HEK293 (cell line): ENCODE results near the gene PEX14.

Experiments
- GFI1B ChIP-seq: fragments of 450-650 bp; formaldehyde crosslinking; IDR thresholded peaks from 2 replicates; pipeline ENCODE4 v1.5.1; 2016; ENCODE audit warnings: missing biosample characterization, missing genetic modification characterization
- GLIS2 ChIP-seq: fragments of 450-650 bp; formaldehyde crosslinking; IDR thresholded peaks from 2 replicates; pipeline ENCODE4 v1.5.1; 2016; ENCODE audit warnings: missing biosample characterization, missing genetic modification characterization
- IKZF3 ChIP-seq: fragments of 450-650 bp; IDR thresholded peaks from 2 replicates; pipeline ENCODE4 v1.5.0; 2018; ENCODE audit warnings: missing biosample characterization, mild to moderate bottlenecking, missing genetic modification characterization, moderate library complexity
- MEIS1 ChIP-seq: sonication (generic); formaldehyde crosslinking; IDR thresholded peaks from 2 replicates; pipeline ENCODE4 v1.8.1; 2022; ENCODE audit warnings: missing genetic modification reagents, mild to moderate bottlenecking, borderline replicate concordance
- OVOL3 ChIP-seq: fragments of 450-650 bp; formaldehyde crosslinking; IDR thresholded peaks from 2 replicates; pipeline ENCODE4 v1.5.1; 2016; ENCODE audit warnings: missing biosample characterization, missing genetic modification characterization
- REPIN1 ChIP-seq: fragments of 450-650 bp; formaldehyde crosslinking; IDR thresholded peaks from 2 replicates; pipeline ENCODE4 v1.5.1; 2017; ENCODE audit warnings: missing biosample characterization, missing genetic modification characterization, low read depth
- SETDB1 ChIP-seq: IDR thresholded peaks from one replicate; pipeline ENCODE4 v1.6.1; 2017; ENCODE audit warnings: mild to moderate bottlenecking, low read length, moderate library complexity, mixed read lengths; ENCODE audit not compliant: insufficient read length
- SP2 ChIP-seq: fragments of 450-650 bp; formaldehyde crosslinking; IDR thresholded peaks from 2 replicates; pipeline ENCODE4 v1.5.1; 2016; ENCODE audit warnings: missing biosample characterization, missing genetic modification characterization
- SP7 ChIP-seq: fragments of 450-650 bp; formaldehyde crosslinking; IDR thresholded peaks from 2 replicates; pipeline ENCODE4 v1.5.1; 2016; ENCODE audit warnings: missing biosample characterization, missing genetic modification characterization
- ZBTB7A ChIP-seq: fragments of 450-650 bp; formaldehyde crosslinking; IDR thresholded peaks from 2 replicates; pipeline ENCODE4 v1.5.1; 2016; ENCODE audit warnings: low read depth, missing biosample characterization, missing genetic modification characterization
- ZNF112 ChIP-seq: fragments of 450-650 bp; formaldehyde crosslinking; IDR thresholded peaks from 2 replicates; pipeline ENCODE4 v1.5.0; 2017; ENCODE audit warnings: missing biosample characterization, missing genetic modification characterization
- ZNF114 ChIP-seq: fragments of 450-650 bp; formaldehyde crosslinking; IDR thresholded peaks from 2 replicates; pipeline ENCODE4 v1.5.0; 2017; ENCODE audit warnings: missing biosample characterization, missing genetic modification characterization
- ZNF121 ChIP-seq: fragments of 450-650 bp; formaldehyde crosslinking; IDR thresholded peaks from 2 replicates; pipeline ENCODE4 v1.5.1; 2016; ENCODE audit warnings: missing biosample characterization, missing genetic modification characterization
- ZNF16 ChIP-seq: fragments of 450-650 bp; formaldehyde crosslinking; IDR thresholded peaks from 2 replicates; pipeline ENCODE4 v1.5.1; 2016; ENCODE audit warnings: low read depth, missing biosample characterization, missing genetic modification characterization
- ZNF184 ChIP-seq: fragments of 450-650 bp; IDR thresholded peaks from 2 replicates; pipeline ENCODE4 v1.5.1; 2018; ENCODE audit warnings: missing biosample characterization, mild to moderate bottlenecking, missing genetic modification characterization
- ZNF19 ChIP-seq: fragments of 450-650 bp; formaldehyde crosslinking; IDR thresholded peaks from 2 replicates; pipeline ENCODE4; 2016; ENCODE audit warnings: missing biosample characterization, missing genetic modification characterization, low read depth
- ZNF223 ChIP-seq: fragments of 450-650 bp; formaldehyde crosslinking; IDR thresholded peaks from 2 replicates; pipeline ENCODE4 v1.5.1; 2016; ENCODE audit warnings: missing biosample characterization, missing genetic modification characterization
- ZNF266 ChIP-seq: fragments of 450-650 bp; formaldehyde crosslinking; IDR thresholded peaks from 2 replicates; pipeline ENCODE4 v1.5.1; 2016; ENCODE audit warnings: missing biosample characterization, missing genetic modification characterization, low read depth
- ZNF354C ChIP-seq: fragments of 450-650 bp; formaldehyde crosslinking; IDR thresholded peaks from 2 replicates; pipeline ENCODE4 v1.5.1; 2016; ENCODE audit warnings: missing biosample characterization, missing genetic modification characterization, low read depth, borderline replicate concordance
- ZNF394 ChIP-seq: fragments of 450-650 bp; formaldehyde crosslinking; IDR thresholded peaks from 2 replicates; pipeline ENCODE4 v1.5.1; 2016; ENCODE audit warnings: missing biosample characterization, missing genetic modification characterization, mild to moderate bottlenecking, moderate library complexity, borderline replicate concordance
- ZNF398 ChIP-seq: fragments of 450-650 bp; formaldehyde crosslinking; IDR thresholded peaks from 2 replicates; pipeline ENCODE4 v1.5.1; 2017; ENCODE audit warnings: missing biosample characterization, missing genetic modification characterization
- ZNF416 ChIP-seq: fragments of 450-650 bp; formaldehyde crosslinking; IDR thresholded peaks from 2 replicates; pipeline ENCODE4 v1.5.1; 2016; ENCODE audit warnings: missing biosample characterization, missing genetic modification characterization
- ZNF501 ChIP-seq: fragments of 450-650 bp; formaldehyde crosslinking; IDR thresholded peaks from 2 replicates; pipeline ENCODE4 v1.5.1; 2016; ENCODE audit warnings: missing biosample characterization, missing genetic modification characterization
- ZNF514 ChIP-seq: fragments of 450-650 bp; formaldehyde crosslinking; IDR thresholded peaks from 2 replicates; pipeline ENCODE4 v1.5.1; 2016; ENCODE audit warnings: missing biosample characterization, missing genetic modification characterization
- ZNF530 ChIP-seq: fragments of 450-650 bp; formaldehyde crosslinking; IDR thresholded peaks from 2 replicates; pipeline ENCODE4 v1.5.1; 2016; ENCODE audit warnings: low read depth, missing biosample characterization, missing genetic modification characterization
- ZNF558 ChIP-seq: fragments of 450-650 bp; formaldehyde crosslinking; IDR thresholded peaks from 2 replicates; pipeline ENCODE4 v1.5.1; 2016; ENCODE audit warnings: missing biosample characterization, missing genetic modification characterization
- ZNF621 ChIP-seq: fragments of 450-650 bp; formaldehyde crosslinking; IDR thresholded peaks from 2 replicates; pipeline ENCODE4 v1.5.1; 2017; ENCODE audit warnings: missing biosample characterization, missing genetic modification characterization
- ZNF624 ChIP-seq: fragments of 450-650 bp; formaldehyde crosslinking; IDR thresholded peaks from 2 replicates; pipeline ENCODE4 v1.5.1; 2017; ENCODE audit warnings: missing biosample characterization, missing genetic modification characterization
- ZNF677 ChIP-seq: fragments of 450-650 bp; IDR thresholded peaks from 2 replicates; pipeline ENCODE4 v1.5.0; 2018; ENCODE audit warnings: missing biosample characterization, mild to moderate bottlenecking, missing genetic modification characterization, moderate library complexity
- ZNF701 ChIP-seq: fragments of 450-650 bp; formaldehyde crosslinking; IDR thresholded peaks from 2 replicates; pipeline ENCODE4 v1.5.1; 2016; ENCODE audit warnings: missing biosample characterization, missing genetic modification characterization
- ZNF747 ChIP-seq: fragments of 450-650 bp; formaldehyde crosslinking; IDR thresholded peaks from 2 replicates; pipeline ENCODE4 v1.5.1; 2016; ENCODE audit warnings: missing biosample characterization, missing genetic modification characterization
- ZNF76 ChIP-seq: fragments of 450-650 bp; formaldehyde crosslinking; IDR thresholded peaks from 2 replicates; pipeline ENCODE4; 2016; ENCODE audit warnings: low read depth, missing biosample characterization, missing genetic modification characterization, borderline replicate concordance
- ZNF837 ChIP-seq: fragments of 450-650 bp; formaldehyde crosslinking; IDR thresholded peaks from 2 replicates; pipeline ENCODE4 v1.5.1; 2016; ENCODE audit warnings: missing biosample characterization, missing genetic modification characterization
- ZXDB ChIP-seq: fragments of 450-650 bp; formaldehyde crosslinking; IDR thresholded peaks from 2 replicates; pipeline ENCODE4 v1.5.1; 2016; ENCODE audit warnings: missing biosample characterization, missing genetic modification characterization
- TF ChIP-seq, protein P1 (sequence below): fragments of 450-650 bp; formaldehyde crosslinking; IDR thresholded peaks from 2 replicates; pipeline ENCODE4 v1.5.1; 2016; ENCODE audit warnings: missing biosample characterization, missing genetic modification characterization
- TF ChIP-seq, protein P2 (sequence below): fragments of 450-650 bp; formaldehyde crosslinking; IDR thresholded peaks from 2 replicates; pipeline ENCODE4 v1.5.1; 2017; ENCODE audit warnings: missing biosample characterization, mild to moderate bottlenecking, missing genetic modification characterization, moderate library complexity

The PEX14 gene

GRCh38 chr1:10430216-10431069 lies 44.3 kb upstream of the PEX14 start, which contains the start of gene CENPS (continued):
- TF ChIP-seq, protein P1, sequence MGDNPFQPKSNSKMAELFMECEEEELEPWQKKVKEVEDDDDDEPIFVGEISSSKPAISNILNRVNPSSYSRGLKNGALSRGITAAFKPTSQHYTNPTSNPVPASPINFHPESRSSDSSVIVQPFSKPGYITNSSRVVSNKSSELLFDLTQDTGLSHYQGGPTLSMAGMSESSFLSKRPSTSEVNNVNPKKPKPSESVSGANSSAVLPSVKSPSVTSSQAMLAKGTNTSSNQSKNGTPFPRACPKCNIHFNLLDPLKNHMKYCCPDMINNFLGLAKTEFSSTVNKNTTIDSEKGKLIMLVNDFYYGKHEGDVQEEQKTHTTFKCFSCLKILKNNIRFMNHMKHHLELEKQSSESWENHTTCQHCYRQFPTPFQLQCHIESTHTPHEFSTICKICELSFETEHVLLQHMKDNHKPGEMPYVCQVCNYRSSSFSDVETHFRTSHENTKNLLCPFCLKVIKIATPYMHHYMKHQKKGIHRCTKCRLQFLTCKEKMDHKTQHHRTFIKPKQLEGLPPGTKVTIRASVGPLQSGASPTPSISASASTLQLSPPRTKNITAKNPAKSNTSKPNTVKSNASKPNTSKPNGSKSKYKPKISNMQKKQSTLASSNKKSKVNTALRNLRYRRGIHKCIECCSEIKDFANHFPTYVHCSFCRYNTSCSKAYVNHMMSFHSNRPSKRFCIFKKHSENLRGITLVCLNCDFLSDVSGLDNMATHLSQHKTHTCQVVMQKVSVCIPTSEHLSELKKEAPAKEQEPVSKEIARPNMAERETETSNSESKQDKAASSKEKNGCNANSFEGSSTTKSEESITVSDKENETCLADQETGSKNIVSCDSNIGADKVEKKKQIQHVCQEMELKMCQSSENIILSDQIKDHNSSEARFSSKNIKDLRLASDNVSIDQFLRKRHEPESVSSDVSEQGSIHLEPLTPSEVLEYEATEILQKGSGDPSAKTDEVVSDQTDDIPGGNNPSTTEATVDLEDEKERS, result no peak
- TF ChIP-seq ZNF514 (tag by site-specific recombination) (no peak), ZNF16 (no peak), ZNF558 (tag by site-specific recombination) (no peak), ZNF398 (tag by site-specific recombination) (peak; percentile 44; the same call in 1 of the 2 replicates), ZNF621 (tag by site-specific recombination) (no peak), ZNF114 (tag by site-specific recombination) (no peak), MEIS1 (CRISPR knock-in tag) (no peak), SP2 (tag by site-specific recombination) (peak; percentile 64), ZNF184 (tag by site-specific recombination) (peak; percentile 63; the same call in 1 of the 2 replicates), REPIN1 (tag by site-specific recombination) (peak; percentile 63; the same call in 1 of the 2 replicates), OVOL3 (tag by site-specific recombination) (0 out of 2 replicates have a peak, but pooled peaks have one; percentile 37), IKZF3 (tag by site-specific recombination) (no peak), ZNF19 (tag by site-specific recombination) (no peak), ZBTB7A (tag by site-specific recombination) (peak; percentile 90; the same call in 1 of the 2 replicates), ZNF112 (no peak), ZNF530 (no peak), ZNF624 (tag by site-specific recombination) (no peak), ZNF76 (tag by site-specific recombination) (peak; percentile 90), ZXDB (tag by site-specific recombination) (peak; percentile 94), ZNF677 (tag by site-specific recombination) (0 out of 2 replicates have a peak, but pooled peaks have one; percentile 21), GLIS2 (tag by site-specific recombination) (peak; percentile 97), GFI1B (tag by site-specific recombination) (no peak), SP7 (tag by site-specific recombination) (peak; percentile 88), ZNF701 (tag by site-specific recombination) (no peak), ZNF354C (no peak), ZNF121 (tag by site-specific recombination) (no peak), ZNF223 (tag by site-specific recombination) (no peak), ZNF266 (tag by site-specific recombination) (no peak; the same call in 1 of the 2 replicates), ZNF747 (tag by site-specific recombination) (no peak), ZNF394 (tag by site-specific recombination) (peak; percentile 72; the same call in 1 of the 2 replicates), ZNF501 (tag by site-specific recombination) (0 out of 2 replicates have a peak, but pooled peaks have one; percentile 30), SETDB1 (peak; percentile 73), ZNF416 (tag by site-specific recombination) (no peak), ZNF837 (tag by site-specific recombination) (no peak)
- TF ChIP-seq, protein P2, sequence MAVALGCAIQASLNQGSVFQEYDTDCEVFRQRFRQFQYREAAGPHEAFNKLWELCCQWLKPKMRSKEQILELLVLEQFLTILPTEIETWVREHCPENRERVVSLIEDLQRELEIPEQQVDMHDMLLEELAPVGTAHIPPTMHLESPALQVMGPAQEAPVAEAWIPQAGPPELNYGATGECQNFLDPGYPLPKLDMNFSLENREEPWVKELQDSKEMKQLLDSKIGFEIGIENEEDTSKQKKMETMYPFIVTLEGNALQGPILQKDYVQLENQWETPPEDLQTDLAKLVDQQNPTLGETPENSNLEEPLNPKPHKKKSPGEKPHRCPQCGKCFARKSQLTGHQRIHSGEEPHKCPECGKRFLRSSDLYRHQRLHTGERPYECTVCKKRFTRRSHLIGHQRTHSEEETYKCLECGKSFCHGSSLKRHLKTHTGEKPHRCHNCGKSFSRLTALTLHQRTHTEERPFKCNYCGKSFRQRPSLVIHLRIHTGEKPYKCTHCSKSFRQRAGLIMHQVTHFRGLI (tag by site-specific recombination), result peak; percentile 78
